Cardiac fibroblast (primary cell): Measurements from ENCODE around the gene AGRP.
A peak's percentile ranks its signal among the peaks of the same experiment; 100 is the strongest.

Experiments used
- DNase-seq, 2 donors: peaks; one replicate each; pipeline versions ENCODE4 v3.0.0 to v3.0.0-alpha.2; 2010; ENCODE audit warnings: low read depth in 2 of 2
- H3K4me3 ChIP-seq, 2 donors: replicated peaks in 1 of 2; 1 replicate in 1 of 2; 2 replicates in 1 of 2; pipeline ENCODE4 v1.5.1; 2011; ENCODE audit warnings: low read depth in 2 of 2, low read length in 2 of 2, mild to moderate bottlenecking in 2 of 2, moderate library complexity in 1 of 2
- TF ChIP-seq, protein P1 (sequence below): IDR thresholded peaks from one replicate; pipeline ENCODE4 v1.5.1; 2011; ENCODE audit warnings: low read depth, mild to moderate bottlenecking, low read length, inconsistent platforms

The AGRP gene

DNA sequence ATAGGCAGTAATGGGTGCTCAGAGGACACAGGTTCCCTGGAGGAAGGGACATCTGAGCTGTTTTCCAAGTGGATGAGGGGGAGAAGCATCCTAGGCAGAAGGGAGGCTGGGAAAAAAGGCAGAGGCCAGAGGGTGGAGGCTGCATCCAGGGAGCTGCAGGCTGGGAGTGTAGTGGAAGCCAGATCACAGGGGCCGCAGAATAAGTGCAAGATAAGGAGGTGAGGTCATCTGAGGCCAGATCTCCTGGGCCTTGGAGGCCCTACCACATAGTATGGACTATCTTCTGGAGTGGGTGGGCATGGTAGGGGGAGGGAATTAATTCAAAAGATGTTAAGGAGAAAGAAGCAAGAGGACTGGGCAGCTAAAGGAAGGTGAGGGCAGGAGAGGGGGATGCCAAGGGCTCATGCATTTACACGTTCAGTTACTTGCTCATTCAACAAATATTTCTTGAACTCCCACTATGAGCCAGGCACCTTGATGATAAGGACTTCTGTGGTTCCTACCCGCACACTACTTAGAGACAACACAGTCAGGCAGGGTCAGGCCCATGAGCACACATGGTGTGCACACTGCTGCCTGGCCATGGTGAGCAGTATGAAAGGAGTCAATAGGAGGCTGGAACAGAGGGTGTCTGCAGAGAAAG is 42.9 kb upstream of the AGRP start:
- TF ChIP-seq, protein P1, sequence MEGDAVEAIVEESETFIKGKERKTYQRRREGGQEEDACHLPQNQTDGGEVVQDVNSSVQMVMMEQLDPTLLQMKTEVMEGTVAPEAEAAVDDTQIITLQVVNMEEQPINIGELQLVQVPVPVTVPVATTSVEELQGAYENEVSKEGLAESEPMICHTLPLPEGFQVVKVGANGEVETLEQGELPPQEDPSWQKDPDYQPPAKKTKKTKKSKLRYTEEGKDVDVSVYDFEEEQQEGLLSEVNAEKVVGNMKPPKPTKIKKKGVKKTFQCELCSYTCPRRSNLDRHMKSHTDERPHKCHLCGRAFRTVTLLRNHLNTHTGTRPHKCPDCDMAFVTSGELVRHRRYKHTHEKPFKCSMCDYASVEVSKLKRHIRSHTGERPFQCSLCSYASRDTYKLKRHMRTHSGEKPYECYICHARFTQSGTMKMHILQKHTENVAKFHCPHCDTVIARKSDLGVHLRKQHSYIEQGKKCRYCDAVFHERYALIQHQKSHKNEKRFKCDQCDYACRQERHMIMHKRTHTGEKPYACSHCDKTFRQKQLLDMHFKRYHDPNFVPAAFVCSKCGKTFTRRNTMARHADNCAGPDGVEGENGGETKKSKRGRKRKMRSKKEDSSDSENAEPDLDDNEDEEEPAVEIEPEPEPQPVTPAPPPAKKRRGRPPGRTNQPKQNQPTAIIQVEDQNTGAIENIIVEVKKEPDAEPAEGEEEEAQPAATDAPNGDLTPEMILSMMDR = no peak
- no peak overlapping the region for H3K4me3 ChIP-seq
- DNase-seq = no peak

DNA sequence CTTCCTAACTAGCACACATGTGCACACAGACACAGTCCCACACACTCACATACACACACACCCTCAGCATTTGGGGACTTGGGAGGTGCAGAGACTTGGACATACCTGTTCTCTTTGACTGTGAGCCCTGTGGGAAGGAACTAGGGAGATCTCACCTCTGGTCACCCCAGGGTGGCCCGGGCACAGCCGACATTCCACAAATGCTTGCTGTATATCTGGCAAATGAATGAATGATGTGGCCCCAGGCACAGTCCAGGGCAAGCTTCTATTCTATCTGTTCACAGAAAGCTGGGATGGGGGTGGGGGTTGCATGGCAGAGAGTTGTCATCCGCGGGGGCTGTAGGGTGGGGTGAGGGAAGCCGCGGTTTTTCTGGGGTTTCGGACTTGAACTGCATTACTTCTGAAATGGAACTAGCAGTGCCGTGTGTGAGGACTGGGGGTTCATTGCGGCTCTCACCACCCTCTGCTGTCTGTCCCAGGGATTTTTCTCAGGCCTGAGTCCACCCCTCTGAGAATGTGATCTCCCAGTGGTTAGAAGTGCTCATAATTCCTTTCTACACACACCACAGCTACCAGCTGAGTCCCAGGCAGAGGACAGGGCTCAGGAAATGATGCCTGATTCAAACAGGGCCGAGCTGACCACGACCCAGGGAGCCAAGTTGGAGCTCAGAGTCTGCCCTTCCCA is 42.0 kb upstream of the AGRP start:
- H3K4me3 ChIP-seq = no peak overlapping the region
- TF ChIP-seq, protein P1 = no peak
- DNase-seq = no peak

DNA sequence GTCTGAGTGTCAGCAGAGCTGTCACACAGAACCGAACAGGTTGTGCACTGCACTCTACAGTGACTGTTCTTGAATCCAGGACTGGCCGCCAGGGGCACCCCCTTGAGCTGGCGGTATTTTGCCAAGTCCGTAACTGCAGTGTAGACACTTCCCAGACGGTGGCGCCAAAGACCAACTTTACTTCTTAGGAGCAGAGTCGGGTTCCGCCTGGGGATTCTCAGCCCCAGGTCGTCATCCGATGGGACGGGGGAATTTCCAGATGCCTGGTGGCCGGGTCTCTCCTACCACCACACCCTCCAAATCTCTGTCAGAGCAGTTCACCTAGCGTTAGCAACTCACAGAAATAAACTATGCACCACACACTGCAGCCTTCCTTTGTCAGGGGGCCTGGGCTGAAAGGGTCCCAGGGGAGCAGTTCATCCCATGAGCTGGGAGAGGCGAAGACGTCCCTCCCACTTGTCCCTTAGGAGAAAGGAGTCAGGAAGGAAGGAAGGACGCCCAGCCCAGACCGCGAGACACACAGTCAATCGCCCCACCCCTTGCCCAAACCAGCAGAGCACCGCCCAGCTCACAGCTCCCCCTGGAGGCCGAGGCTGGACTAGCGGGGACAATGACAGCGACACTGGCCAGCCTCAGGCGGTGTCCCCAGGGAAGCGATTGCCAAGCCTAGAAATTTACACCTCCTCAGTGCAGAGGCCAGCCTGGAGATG is 37.9 kb upstream of the AGRP start:
- TF ChIP-seq, protein P1 = peak; percentile 98
- peak; percentile 96 to 99 for DNase-seq
- peak overlapping the region; percentile 49 to 56 for H3K4me3 ChIP-seq

DNA sequence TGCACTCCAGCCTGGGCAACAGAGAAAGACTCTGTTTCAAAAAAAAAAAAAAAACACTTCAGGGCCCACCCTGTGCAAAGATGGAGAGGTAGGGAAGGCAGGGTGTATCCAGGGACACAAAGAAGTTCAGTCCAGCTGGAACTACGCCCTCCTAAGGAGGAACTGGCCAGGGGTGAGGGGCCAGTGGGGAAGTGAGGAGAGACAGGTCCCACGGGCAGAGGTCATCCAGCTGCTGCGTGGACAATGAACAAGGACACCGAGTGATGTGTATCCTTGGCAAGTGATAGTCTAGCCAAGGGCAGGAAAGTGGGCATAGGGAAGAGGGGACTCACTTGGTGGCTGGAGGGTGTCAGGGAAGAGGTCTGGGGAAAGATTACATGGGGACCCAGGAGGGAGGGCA is 35.9 kb upstream of the AGRP start:
- no peak overlapping the region for H3K4me3 ChIP-seq
- DNase-seq = no peak

DNA sequence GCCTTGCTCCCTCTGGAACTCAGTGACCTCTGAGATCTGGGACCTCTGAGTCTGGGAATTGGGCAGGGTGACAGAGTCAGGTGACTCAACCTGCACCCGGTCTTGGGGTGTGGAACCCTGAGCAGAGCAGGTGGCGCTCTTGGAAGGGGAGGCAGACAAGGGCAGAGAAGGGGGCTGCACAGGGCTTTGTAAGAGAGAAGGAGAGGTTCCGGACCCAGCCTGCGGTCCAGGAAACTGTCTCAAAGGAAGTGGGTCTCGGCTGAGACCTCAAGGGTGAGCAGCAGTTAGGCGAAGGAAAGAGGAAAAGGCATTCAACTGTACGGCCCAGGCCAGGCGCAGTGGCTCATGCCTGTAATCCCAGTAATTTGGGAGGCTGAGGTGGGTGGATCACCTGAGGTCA is 35.3 kb upstream of the AGRP start:
- TF ChIP-seq, protein P1 = no peak
- no peak overlapping the region for H3K4me3 ChIP-seq
- no peak for DNase-seq

More for the DNA sequence above, 35.9 kb upstream of the AGRP start:
- TF ChIP-seq, protein P1 = no peak

DNA sequence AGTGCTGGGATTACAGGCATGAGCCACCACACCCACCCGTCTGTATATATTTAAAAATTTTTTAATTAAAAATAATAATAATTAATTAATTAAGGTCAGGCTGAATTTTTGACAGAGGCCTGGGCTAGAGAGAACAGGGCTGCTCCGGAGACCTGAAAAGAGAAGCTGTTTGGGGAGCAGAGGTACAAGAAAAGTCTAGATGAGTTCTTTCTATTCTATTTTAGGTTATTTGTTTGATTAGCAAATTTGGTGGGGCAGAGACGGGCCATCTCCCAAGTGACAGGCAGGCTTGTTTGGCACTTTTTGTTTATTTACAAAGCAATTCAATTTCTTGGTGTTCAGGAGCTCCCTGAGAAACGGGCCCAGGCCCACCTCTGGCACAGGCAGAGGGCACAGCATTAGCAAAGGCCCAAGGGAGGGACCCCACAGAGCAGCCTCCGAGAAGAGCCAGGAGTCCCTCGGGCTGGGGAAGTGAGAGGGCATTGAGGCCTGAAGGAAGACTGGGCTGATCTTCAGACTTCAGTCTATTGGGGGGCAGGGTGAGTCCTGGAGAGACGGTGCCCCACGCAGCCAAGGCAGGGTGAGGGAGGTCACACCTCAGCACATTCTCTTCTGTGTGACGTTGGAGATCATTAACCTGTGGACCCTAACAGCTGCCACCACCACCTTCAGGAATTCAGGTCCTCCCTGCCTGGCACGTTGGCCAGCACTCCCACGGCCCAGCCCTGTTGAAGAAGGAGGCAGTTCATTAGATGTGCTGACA is 34.5 kb upstream of the AGRP start:
- DNase-seq = no peak
- H3K4me3 ChIP-seq = no peak overlapping the region
- TF ChIP-seq, protein P1 = no peak
